Hematopoietic multipotent progenitor cell treated with erythropoietin and hydrocortisone succinate and interleukin-3 and kit ligand, for 6 days (in vitro differentiated cells): ENCODE data around the gene ACOX3.
"Not testable (repeated sequence)": the region's sequence is repeated elsewhere in the genome, so short reads cannot be mapped to it uniquely, and the experiment has no call there.

Source experiments
- DNase-seq: peaks from one replicate; pipeline ENCODE4 v3.0.0-alpha.2; 2015

The ACOX3 gene

GRCh38 chr4:8403976-8404375 is 36.5 kb downstream of the ACOX3 start:
- DNase-seq = no peak

GRCh38 chr4:8403173-8403753 is 37.3 kb downstream of the ACOX3 start:
- peak; percentile 89 for DNase-seq

- peak; percentile 26 for DNase-seq
Observed at GRCh38 chr4:8402640-8403039, 37.9 kb downstream of the ACOX3 start.

- DNase-seq = no peak
Observed at GRCh38 chr4:8402181-8402597, 38.3 kb downstream of the ACOX3 start.

GRCh38 chr4:8401665-8402064 is 38.9 kb downstream of the ACOX3 start:
- no peak for DNase-seq

- peak; percentile 16 for DNase-seq
Observed at GRCh38 chr4:8400632-8401325, 39.7 kb downstream of the ACOX3 start.

- no peak for DNase-seq
Observed at GRCh38 chr4:8399298-8399697, 41.2 kb downstream of the ACOX3 start.

GRCh38 chr4:8398347-8398746 is 42.2 kb downstream of the ACOX3 start:
- no peak for DNase-seq

GRCh38 chr4:8396762-8397406 is 43.6 kb downstream of the ACOX3 start:
- no peak for DNase-seq

GRCh38 chr4:8395504-8396296 is 44.8 kb downstream of the ACOX3 start:
- DNase-seq = no peak

GRCh38 chr4:8394806-8395205 is 45.7 kb downstream of the ACOX3 start:
- no peak for DNase-seq

- DNase-seq = no peak
Observed at GRCh38 chr4:8394061-8394519, 46.4 kb downstream of the ACOX3 start.

- DNase-seq = no peak
Observed at GRCh38 chr4:8393593-8394038, 46.9 kb downstream of the ACOX3 start.

GRCh38 chr4:8392591-8393190 is 47.8 kb downstream of the ACOX3 start:
- DNase-seq = no peak

- no peak for DNase-seq
Observed at GRCh38 chr4:8391972-8392371, 48.6 kb downstream of the ACOX3 start.

GRCh38 chr4:8391071-8391470 is 49.5 kb downstream of the ACOX3 start:
- DNase-seq = no peak

- DNase-seq = no peak
Observed at GRCh38 chr4:8390577-8390976, 49.9 kb downstream of the ACOX3 start.

- DNase-seq = no peak
Observed at GRCh38 chr4:8388528-8388870, 52.0 kb downstream of the ACOX3 start.

- no peak for DNase-seq
Observed at GRCh38 chr4:8387615-8388527, 52.7 kb downstream of the ACOX3 start.

GRCh38 chr4:8387194-8387593 is 53.3 kb downstream of the ACOX3 start:
- no peak for DNase-seq

GRCh38 chr4:8386731-8387130 is 53.8 kb downstream of the ACOX3 start:
- no peak for DNase-seq

- DNase-seq = not testable (repeated sequence)
Observed at GRCh38 chr4:8386131-8386530, 54.4 kb downstream of the ACOX3 start.
